GM21619 (cell line): ENCODE data around the gene ARHGAP30.

Experiments used
- ATAC-seq: cut with Tn5 transposase; IDR thresholded peaks from one replicate; pipeline ENCODE4 v1.9.1; 2021; ENCODE audit not compliant: unreplicated experiment

ARHGAP30 gene

DNA sequence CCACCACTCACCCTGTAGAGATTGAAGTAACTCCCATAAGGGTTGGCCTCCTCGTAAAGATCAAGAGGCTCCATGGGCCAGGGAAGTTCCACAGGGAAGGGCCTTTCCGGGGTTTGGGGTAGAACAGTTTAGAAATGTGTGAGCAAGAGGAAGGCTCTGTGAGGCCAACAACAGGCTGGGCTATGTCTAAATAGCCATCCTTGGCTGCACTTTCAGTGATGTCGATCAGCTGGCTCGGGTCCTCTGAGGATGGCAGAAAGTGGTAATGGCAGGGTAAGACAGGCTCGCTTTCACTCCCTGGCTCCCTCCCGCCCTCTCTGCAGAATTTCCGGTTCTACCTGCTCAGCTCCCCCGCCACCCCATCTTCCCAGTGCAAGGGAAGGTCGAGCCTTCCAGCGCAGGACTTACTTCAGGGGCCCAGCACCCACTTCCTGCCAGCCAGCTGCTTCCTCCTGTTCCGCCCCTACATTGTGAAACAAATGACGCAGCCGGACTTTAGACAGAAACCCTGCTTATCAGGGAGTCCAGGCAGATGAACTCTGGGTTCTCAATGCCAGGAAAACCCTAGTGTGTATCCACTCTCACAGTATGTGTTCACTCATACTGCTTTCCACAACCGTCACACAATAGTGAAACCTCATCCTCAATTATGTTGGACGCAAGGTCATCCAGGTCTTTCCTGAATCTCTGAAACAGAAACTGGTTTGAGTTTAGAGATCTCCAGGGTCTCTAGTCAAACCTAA is 56.0 kb downstream of the ARHGAP30 start:
- peak; percentile 77 for ATAC-seq

DNA sequence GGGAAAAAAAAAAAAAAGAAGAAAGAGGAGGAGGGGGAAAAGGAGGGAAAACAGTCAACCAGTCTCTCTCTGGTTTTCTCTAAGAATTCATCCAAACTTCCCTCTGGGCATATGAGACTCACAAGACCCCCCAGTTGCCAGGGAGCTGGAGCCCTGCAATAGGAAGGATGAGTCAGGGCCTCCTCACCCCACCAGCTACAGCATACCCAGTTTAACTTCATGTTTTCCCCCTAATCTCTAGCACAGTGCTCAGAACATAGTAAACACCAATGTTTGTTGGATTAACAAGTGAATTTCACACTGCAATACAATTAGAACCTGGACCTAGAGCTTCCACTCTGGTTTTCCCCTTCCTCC is 56.6 kb downstream of the ARHGAP30 start:
- no peak for ATAC-seq

DNA sequence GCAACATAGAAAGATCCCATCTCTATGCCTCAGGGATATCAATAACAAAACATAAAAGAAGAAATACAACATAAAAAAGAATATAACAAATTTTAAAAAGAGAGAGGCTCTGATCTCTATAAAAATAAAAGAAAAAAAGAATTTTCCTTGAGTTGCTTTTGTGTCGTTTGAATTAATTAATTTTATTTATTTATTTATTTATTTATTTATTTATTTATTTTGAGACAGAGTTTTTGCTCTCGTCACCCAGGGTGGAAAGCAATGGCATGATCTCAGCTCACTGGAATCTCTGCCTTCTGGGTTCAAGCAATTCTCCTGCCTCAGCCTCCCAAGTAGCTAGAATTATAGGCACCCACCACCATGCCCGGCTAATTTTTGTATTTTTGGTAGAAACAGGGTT is 57.3 kb downstream of the ARHGAP30 start:
- no peak for ATAC-seq

DNA sequence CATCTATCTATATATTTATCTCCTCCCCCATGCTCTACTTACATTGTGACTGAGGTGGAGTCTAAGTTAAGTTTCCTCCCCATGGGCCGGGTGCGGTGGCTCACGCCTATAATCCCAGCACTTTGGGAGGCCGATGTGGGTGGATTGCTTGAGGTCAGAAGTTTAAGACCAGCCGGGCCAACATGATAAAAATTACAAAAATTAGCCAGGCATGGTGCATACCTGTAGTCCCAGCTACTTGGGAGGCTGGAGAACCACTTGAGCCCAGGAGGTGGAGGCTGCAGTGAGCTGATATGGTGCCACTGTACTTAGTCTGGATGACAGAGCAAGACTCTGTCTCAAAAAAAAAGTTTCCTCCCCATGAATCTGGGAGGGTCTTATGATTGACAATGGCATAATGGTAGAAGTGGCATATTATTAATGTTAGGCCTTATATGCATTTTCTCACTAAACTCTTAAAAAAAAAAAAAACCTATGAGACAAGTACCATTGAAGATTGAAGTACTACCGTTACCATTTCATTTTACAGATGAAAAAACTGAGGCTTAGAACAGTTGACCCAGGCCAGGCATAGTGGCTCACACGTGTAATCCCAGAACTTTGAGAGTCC is 60.0 kb downstream of the ARHGAP30 start:
- no peak for ATAC-seq

DNA sequence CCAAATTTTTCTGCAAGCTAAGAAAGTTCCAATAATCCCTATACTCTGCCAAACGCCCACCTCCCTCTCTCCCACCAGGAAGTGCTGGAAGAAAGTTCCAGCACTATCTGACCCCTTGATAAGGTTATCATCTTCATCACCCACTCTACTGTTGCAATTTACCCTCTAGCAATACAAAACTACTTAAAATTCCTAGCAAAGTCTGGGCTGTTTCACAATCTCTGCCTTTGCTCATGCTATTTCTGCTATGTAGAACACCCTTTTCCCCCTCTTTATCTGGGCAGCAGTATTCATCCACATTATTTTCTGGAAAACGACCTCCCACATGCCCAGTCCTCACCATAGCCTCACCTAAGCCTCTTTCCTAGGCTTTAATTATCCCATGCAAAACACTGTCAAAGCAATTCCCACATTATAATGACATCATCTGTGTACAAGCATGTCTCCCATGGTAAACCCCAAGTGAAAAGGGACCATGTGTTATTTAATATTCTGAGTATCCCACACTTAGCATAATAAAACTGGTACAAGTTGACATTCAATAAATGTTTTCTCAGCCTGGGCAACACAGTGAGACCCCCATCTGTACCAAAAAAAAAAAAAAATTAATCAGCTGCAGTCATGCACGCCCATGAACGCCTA is 60.7 kb downstream of the ARHGAP30 start:
- no peak for ATAC-seq

DNA sequence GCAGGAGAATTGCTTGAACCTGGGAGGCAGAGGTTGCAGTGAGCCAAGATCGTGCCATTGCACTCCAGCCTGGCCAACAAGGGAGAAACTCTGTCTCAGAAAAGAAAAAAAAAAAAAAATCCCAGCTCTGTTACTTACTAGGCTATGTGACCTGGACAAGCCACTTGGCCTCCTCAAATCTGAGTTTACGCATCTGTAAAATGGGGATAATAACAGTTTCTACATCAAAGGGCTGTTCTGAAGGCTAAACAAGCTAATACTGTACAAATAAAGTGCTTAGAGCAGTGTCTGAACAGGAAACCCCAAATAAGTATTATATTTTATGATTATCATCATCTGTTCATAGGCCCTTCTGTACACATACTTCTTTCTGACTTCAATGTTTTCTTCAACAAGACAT is 62.3 kb downstream of the ARHGAP30 start:
- ATAC-seq = no peak

DNA sequence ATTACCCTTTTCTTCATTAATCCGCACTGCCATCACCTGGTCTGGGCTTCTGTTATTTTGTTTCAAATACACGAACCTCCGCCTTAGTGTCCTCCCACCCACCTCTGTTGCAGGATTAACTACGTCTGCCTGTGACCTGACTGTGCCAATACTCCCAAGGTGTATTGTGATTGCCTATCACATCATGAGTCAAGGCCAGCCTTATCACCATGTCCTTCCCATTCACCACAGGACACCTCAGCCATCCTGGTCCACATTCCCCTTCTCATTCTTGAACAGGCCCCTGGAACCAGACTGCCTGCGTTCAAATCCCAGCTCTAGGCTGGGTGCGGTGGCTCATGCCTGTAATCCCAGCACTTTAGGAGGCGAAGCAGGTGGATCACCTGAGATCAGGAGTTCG is 63.1 kb downstream of the ARHGAP30 start:
- ATAC-seq = no peak

DNA sequence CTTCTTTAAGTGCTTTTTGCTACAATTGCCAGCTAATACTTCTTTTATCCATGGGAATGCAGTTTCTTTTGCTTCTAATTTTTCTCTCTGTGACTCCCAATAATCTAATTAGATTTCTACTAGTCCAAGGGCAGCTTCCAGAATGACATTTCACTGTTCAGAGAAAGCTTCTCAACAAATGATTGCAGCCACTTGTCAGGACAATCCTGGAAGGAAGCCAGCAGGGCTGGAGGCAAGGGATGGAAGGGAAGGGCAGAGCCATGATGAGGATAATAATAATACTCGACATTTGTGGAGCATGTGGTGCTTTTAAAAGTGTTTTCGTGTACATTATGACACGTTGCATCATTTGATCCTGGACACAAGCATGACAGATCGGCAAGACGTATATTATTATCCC is 68.2 kb downstream of the ARHGAP30 start:
- ATAC-seq = no peak

DNA sequence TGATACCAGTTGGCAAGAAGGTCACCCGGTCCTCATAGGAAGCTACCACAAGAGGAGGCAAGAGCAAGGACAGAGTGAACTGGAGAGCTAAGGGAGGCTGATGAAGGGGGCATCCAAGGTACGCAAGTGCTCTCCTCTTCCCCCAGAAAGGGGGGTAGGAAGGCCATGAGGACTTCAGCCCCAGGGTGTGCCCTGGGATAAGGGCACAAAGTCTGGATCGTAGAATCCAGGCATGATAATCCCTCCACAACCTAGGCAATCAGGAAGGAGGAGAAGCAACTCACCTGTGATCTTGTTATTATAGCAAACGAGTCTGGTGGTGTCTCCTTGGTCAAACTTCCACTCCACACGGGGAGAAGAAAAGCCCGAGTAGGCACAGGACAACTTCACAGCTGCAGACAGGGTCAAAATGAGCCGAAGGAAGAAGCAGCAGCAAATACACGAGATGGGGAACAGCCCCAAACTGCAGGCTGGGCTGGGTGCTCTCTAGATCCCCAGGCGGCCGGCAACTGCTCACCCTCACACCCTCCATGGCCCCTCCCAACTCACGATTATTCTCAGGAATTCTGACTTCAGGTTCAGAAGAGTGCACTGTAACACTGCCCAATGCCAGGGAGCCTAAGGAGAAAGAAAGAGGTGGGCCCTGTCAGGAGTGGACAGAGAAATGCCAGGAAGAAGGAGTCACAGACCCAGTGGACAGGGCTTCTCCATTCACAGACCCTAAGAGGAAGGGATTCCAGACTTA is 68.8 kb downstream of the ARHGAP30 start:
- ATAC-seq = no peak

DNA sequence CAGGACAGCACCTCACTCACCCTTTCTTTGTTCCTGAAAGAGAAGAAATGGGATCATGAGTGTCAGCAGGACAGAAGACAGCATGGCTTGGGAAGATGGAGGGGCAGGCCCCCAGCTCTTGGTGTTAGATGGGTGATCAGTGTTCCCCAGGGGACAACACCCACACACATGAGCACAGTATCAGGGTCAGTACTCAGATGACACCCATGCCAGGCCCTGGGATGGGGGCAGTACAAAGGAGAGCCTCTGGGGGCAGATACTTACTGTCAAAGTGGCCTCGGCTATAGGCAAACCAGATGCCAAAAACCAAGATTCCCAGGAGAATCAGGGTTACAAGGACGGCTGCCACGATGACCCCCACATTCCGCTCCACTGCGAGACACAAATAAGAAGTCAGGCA is 70.3 kb downstream of the ARHGAP30 start:
- no peak for ATAC-seq

DNA sequence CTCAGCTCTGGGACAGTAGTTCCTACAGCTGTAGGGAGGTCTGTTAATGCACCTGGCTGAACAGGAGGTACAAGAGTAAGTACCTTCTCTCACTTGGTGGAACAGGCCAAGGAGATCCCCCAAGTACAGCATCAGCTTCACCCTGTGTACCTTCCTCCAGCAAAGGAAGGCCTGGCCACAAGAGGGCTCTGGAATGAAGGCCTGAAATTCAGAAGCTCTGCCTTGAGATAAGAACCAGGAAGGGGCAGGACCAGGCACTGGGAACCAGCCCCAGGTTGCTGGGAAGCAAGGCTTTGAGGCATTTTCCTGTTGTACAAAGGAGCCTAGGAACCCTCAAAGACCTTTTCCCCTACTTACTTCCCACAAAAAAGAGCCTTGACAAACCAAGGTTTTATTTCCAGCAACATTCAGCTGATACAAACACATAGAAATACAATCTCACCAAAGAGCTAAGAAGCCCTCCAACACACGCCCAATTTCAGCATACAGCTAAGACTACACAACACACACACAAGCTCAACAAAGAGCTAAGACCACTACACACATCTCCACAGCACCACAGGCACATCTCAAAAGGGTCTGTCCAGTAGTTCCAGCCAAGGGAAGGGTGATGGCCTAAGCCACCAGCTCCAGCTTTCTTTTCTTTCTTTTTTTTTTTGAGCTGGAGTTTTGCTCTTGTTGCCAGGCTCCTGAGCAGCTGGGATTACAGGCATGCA is 72.2 kb downstream of the ARHGAP30 start:
- ATAC-seq = no peak
